HG03439 (cell line): ENCODE results near the gene CD83.
"Not testable (repeated sequence)": the region's sequence is repeated elsewhere in the genome, so short reads cannot be mapped to it uniquely, and the experiment has no call there.

Experiments
- ATAC-seq: cut with Tn5 transposase; IDR thresholded peaks from one replicate; pipeline ENCODE4 v1.9.1; 2021; ENCODE audit warnings: mild to moderate bottlenecking, moderate library complexity; ENCODE audit not compliant: unreplicated experiment

The CD83 gene

GRCh38 chr6:14117158-14118090 lies at the start of gene CD83:
Gene CD83, plus strand, starts transcription at chr6:14117772. Its CDS starts 40 bp downstream, at chr6:14117812.
- ATAC-seq: peak; percentile 70

GRCh38 chr6:14068133-14068532 lies 49.4 kb upstream of the CD83 start:
- ATAC-seq: no peak

DNA sequence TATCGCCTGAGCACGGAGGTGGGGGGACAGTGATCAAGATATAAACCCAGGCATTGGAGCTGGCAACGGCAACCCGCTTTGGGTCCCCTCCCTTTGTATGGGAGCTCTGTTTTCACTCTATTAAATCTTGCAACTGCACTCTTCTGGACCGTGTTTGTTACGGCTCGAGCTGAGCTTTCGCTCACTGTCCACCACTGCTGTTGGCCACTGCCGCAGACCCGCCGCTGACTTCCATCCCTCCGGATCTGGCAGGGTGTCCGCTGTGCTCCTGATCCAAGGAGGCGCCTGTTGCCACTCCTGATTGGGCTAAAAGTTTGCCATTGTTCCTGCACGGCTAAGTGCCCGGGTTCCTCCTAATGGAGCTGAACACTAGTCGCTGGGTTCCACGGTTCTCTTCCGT lies 48.9 kb upstream of the CD83 start:
- no peak for ATAC-seq

GRCh38 chr6:14070457-14070856 lies 47.1 kb upstream of the CD83 start:
- ATAC-seq: no peak

DNA sequence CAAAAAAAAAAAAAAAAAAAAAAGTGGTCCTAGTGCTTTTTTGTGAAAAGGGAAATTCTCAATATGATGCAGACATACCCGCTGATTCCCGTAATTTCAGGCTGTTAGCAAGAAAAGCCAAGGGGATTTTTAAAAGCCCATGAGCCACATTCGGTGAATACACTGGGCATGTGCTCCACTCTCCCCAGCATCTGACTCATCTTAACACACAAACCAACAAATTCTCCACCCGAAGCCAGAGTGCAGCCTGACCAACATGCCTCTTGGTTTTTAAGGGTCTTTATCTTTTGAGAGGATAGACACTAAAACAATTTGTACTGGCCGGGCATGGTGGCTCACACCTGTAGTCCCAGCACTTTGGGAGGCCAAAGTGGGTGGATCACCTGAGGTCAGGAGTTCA lies 45.5 kb upstream of the CD83 start:
- peak; percentile 53 for ATAC-seq

- not testable (repeated sequence) for ATAC-seq
These were observed 43.8 kb upstream of the CD83 start for GRCh38 chr6:14073561-14074354.

DNA sequence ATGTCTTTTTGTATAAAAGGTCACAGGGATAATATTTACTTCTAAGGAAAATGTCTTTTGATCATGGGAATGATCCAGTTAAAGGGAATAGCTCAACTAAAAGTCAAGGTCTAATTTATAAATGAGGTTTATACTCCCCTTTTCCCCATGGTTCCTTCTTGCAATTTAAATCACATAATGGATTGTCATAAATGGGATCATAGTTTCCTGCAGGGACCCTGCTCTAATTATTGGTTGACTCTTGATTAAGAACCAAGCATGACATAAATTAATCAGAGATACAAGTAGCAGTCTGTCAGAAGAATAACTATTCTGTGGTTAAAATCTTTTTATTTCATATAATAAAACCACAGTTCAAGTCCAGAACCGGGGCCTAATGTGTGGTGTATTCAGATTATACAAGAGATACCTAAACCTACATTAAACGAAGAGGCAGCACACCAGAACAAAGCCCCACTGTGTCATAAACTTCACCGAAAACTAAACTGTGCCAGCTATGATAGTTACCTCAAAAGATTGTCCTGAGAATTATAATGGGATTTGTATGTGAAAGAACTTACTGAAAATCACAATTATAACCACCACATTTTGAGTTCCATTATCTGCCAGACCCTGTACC lies 43.0 kb upstream of the CD83 start:
- peak; percentile 2 for ATAC-seq

GRCh38 chr6:14075095-14075503 lies 42.5 kb upstream of the CD83 start:
- peak; percentile 67 for ATAC-seq

- ATAC-seq: no peak
These were observed 40.2 kb upstream of the CD83 start for GRCh38 chr6:14077193-14077867.

- no peak for ATAC-seq
These were observed 38.1 kb upstream of the CD83 start for GRCh38 chr6:14079433-14079832.

DNA sequence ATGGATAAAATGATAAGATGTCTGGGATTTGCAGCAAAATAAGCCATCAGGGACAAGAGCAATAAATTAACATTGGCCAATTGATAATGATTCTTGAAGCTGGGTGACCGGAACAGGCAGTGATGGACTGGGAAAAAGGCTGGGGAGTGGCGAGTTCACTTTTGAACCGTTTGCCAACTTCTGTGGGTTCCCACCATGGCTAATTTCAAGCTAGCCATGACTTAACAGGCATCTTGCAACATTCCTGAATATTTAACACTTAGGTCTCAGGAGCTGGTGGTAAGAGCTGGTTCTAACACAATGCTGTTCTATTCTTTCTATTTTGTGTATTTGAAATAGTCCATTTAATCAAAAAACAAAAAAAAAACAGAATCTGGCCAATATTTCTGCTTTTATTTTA lies 37.6 kb upstream of the CD83 start:
- ATAC-seq: no peak

DNA sequence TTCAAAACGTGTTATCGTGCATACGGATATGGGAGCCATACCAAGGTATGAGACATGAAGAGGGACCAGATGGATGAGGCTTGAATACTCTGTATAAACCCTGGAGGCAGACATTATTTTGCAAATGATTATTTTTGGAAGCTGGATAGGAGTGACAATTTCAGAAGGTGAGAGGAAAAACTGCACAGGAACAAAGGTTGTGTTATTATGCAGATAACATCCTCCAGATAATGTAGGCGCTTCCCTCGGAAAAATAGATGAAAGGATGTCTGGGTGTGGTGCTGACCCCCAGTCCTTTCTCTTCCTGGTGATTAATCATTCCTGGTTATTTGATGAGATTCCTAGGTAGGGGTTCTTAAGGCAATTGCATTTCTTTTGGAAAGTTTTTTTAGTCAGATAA lies 36.4 kb upstream of the CD83 start:
- ATAC-seq: no peak

- ATAC-seq: no peak
These were observed 34.8 kb upstream of the CD83 start for GRCh38 chr6:14082771-14083170.

DNA sequence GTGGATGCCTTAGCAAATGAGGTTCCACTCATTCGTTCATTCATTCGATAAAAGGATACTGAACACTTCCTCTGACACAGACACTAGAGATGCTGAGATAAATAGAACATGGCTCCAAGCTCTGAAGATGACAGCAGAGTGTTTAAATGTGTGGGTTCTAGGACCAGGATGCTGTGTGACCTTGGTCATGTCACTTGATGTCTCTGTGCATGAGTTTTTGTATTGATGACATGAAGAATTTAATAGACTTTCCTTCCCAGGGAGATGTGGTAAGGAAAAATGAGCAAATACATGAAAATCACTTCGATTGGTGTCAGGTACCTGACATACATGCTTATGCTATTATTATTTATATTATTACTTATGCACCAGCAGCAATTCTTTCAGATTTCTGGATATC lies 34.3 kb upstream of the CD83 start:
- ATAC-seq: no peak

DNA sequence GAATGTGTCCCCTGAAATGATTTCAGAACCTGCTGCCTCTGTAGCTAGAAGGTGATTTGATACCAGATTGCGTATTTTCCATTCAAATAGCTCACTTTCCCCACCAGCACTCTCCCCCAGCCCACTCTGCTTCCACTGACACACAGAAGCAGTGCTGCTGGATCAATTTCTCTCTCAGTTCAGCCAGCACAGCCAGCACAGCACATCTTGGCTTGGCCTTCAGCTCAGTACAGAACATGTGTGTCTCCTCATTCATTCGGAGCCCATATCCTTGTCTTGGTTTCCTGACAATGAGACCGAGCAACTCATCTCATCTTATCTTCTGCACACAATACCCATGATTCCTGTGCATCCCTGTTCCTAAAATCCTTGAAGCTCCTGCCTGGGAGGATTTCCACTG lies 33.8 kb upstream of the CD83 start:
- no peak for ATAC-seq

- ATAC-seq: no peak
These were observed 33.2 kb upstream of the CD83 start for GRCh38 chr6:14084388-14084787.

GRCh38 chr6:14085176-14085787 lies 32.3 kb upstream of the CD83 start:
- ATAC-seq: no peak

DNA sequence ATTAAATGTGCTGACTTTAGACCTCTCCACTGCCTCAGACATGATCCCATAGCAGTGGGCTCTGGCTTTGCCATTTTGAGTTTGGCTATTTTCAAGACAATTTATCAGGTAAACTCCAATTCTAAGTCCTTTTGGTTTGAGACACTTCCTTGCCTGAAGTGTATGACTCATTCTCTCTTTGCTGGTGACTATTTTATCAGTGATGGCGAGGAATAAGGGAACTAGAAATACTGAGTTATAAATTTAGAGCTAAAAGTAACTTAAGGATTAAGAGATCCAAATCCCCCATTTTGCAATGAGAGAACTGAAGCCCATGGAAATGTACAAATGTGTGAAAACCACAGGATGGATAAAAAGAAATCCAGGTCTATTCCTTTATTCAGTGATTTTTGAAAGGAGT lies 30.9 kb upstream of the CD83 start:
- ATAC-seq: no peak

DNA sequence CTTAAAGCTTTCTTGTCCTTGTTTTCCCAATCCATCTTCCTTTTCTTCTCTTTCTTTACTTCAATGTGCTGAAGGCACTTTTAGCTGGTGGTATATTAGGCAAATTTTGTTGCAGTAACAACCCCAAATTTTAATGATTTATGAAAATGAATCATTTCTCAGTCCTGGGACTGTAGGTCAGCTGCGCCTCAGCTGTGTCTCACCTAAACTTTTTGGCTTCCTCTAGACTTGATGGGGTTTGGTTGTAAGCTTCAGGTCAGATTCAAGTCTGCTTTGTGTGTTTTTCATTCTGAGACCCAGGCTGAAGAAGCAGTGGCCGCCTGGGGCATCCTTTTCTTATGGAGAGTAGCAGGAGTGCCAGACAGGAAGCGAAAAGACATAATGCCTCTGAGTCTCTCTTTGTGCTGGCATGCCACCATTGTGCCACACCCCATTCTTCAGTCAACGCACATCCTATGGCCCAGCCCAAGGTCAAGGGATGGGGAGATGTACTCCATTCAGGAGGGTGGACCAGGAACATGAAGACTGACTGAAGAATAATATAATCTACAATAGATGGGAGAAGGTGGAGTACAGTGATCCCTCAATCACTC lies 28.9 kb upstream of the CD83 start:
- ATAC-seq: peak; percentile 18

DNA sequence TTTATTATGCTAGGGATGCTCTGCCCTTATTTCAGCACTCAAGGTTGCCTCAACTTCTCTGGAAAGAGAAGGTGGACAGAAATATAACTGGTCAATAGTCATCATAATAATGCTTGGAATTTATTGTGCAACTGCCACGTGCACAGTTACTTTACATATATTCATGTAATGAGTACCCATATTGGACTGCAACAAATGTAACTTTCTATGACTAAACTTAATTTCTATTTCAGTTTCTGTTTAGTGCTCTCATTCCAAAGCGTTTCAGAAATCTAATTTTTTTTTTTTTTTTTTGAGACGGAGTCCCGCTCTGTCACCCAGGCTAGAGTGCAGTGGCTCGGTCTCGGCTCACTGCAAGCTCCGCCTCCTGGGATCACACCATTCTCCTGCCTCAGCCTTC lies 28.3 kb upstream of the CD83 start:
- ATAC-seq: peak; percentile 67
